Activated effector memory CD4-positive, alpha-beta T cell treated with anti-CD3 and anti-CD28 coated beads, Interleukin-2, amount 50 U/mL, for 16 hours (primary cell): Measurements from ENCODE around the gene MYO1C.
"Not testable (repeated sequence)": the region's sequence is repeated elsewhere in the genome, so short reads cannot be mapped to it uniquely, and the experiment has no call there.

Experiments used
- DNase-seq: peaks from one replicate; pipeline ENCODE4 v3.0.0-alpha.2; 2020

MYO1C gene

GRCh38 chr17:1508709-1509108 lies 16.2 kb upstream of the MYO1C start:
- DNase-seq, result not testable (repeated sequence)

- no peak for DNase-seq
Observed at GRCh38 chr17:1506649-1507267, 14.3 kb upstream of the MYO1C start.

- no peak for DNase-seq
Observed at GRCh38 chr17:1505586-1505985, 13.1 kb upstream of the MYO1C start.

- no peak for DNase-seq
Observed at GRCh38 chr17:1504866-1505265, 12.4 kb upstream of the MYO1C start.

GRCh38 chr17:1503699-1504098 lies 11.2 kb upstream of the MYO1C start:
- no peak for DNase-seq

GRCh38 chr17:1498869-1499268 lies 6.4 kb upstream of the MYO1C start:
- no peak for DNase-seq

- no peak for DNase-seq
Observed at GRCh38 chr17:1498233-1498632, 5.7 kb upstream of the MYO1C start.

- no peak for DNase-seq
Observed at GRCh38 chr17:1497831-1498230, 5.3 kb upstream of the MYO1C start.

GRCh38 chr17:1496869-1497268 lies 4.4 kb upstream of the MYO1C start:
- no peak for DNase-seq

GRCh38 chr17:1495265-1495989 lies 2.9 kb upstream of the MYO1C start:
- DNase-seq, result no peak

GRCh38 chr17:1494736-1495253 lies 2.3 kb upstream of the MYO1C start:
- no peak for DNase-seq

- DNase-seq, result no peak
Observed at GRCh38 chr17:1494203-1494602, 1.7 kb upstream of the MYO1C start.

GRCh38 chr17:1493291-1493980 lies 950 bp upstream of the MYO1C start:
- no peak for DNase-seq

GRCh38 chr17:1491443-1492248 lies 840 bp downstream of the MYO1C start:
- DNase-seq, result peak; percentile 83

GRCh38 chr17:1490643-1491442 lies 1.6 kb downstream of the MYO1C start:
- DNase-seq, result peak; percentile 90

GRCh38 chr17:1488826-1489270 lies 3.6 kb downstream of the MYO1C start:
- DNase-seq, result no peak

- DNase-seq, result peak; percentile 92
Observed at GRCh38 chr17:1487939-1488825, 4.3 kb downstream of the MYO1C start.

- peak; percentile 91 for DNase-seq
Observed at GRCh38 chr17:1486802-1487695, 5.4 kb downstream of the MYO1C start.

GRCh38 chr17:1485423-1486376 lies 6.8 kb downstream of the MYO1C start:
- peak; percentile 90 for DNase-seq
